HG03520 (cell line): ENCODE data around the gene RUNX3.
A peak's percentile ranks its signal among the peaks of the same experiment; 100 is the strongest.

ENCODE experiments used
- ATAC-seq: cut with Tn5 transposase; IDR thresholded peaks from one replicate; pipeline ENCODE4 v1.9.1; 2021; ENCODE audit warnings: mild to moderate bottlenecking, moderate library complexity; ENCODE audit not compliant: unreplicated experiment

The RUNX3 gene

GRCh38 chr1:24948079-24948827, 18.2 kb upstream of the RUNX3 start:
- ATAC-seq: no peak

- peak; percentile 77 for ATAC-seq
These were observed 17.0 kb upstream of the RUNX3 start for GRCh38 chr1:24946861-24947658.

GRCh38 chr1:24945354-24946326, 15.6 kb upstream of the RUNX3 start:
- no peak for ATAC-seq

GRCh38 chr1:24944318-24944717, 14.2 kb upstream of the RUNX3 start:
- no peak for ATAC-seq

- ATAC-seq: no peak
These were observed 12.7 kb upstream of the RUNX3 start for GRCh38 chr1:24942789-24943188.

- no peak for ATAC-seq
These were observed 11.5 kb upstream of the RUNX3 start for GRCh38 chr1:24941564-24941963.

- ATAC-seq: no peak
These were observed 10.2 kb upstream of the RUNX3 start for GRCh38 chr1:24940231-24940630.

GRCh38 chr1:24939675-24940193, 9.7 kb upstream of the RUNX3 start:
- ATAC-seq: no peak

GRCh38 chr1:24939040-24939674, 9.1 kb upstream of the RUNX3 start:
- ATAC-seq: no peak

- ATAC-seq: no peak
These were observed 8.2 kb upstream of the RUNX3 start for GRCh38 chr1:24938276-24938675.

GRCh38 chr1:24936684-24937083, 6.6 kb upstream of the RUNX3 start:
- ATAC-seq: no peak

GRCh38 chr1:24935615-24936484, 5.8 kb upstream of the RUNX3 start:
- ATAC-seq: no peak

GRCh38 chr1:24935196-24935526, 5.1 kb upstream of the RUNX3 start:
- no peak for ATAC-seq

- no peak for ATAC-seq
These were observed 4.5 kb upstream of the RUNX3 start for GRCh38 chr1:24934310-24935195.

GRCh38 chr1:24933468-24933867, 3.4 kb upstream of the RUNX3 start:
- no peak for ATAC-seq

- ATAC-seq: no peak
These were observed 2.7 kb upstream of the RUNX3 start for GRCh38 chr1:24932725-24933294.

GRCh38 chr1:24932284-24932683, 2.2 kb upstream of the RUNX3 start:
- no peak for ATAC-seq
